Vagina (tissue), 2 donors: ENCODE data around the gene CDX1.

Experiments used
- CTCF ChIP-seq, 3 experiments: fragments of 450-650 bp in 2 of 3; fragments of 200-600 bp in 1 of 3; sonication (generic) in 1 of 3; IDR thresholded peaks; one replicate each; pipeline ENCODE4 v1.5.1; 2017 to 2019; ENCODE audit warnings: antibody characterized with exemption in 3 of 3, mild to moderate bottlenecking in 2 of 3, moderate library complexity in 2 of 3
- POLR2A ChIP-seq, 2 donors: fragments of 450-650 bp; IDR thresholded peaks; one replicate each; pipeline ENCODE4 v1.6.1; 2017; ENCODE audit warnings: antibody characterized with exemption in 2 of 2, mild to moderate bottlenecking in 2 of 2, moderate library complexity in 2 of 2

GRCh38 chr5:150192462-150192861 is 25.9 kb downstream of the CDX1 start:
- no peak for TF ChIP-seq CTCF (IDR thresholded peaks at IDR 0.05)
- TF ChIP-seq POLR2A (IDR thresholded peaks at IDR 0.05), result no peak
